ENCODE measurements around the gene CNKSR2.

DNA sequence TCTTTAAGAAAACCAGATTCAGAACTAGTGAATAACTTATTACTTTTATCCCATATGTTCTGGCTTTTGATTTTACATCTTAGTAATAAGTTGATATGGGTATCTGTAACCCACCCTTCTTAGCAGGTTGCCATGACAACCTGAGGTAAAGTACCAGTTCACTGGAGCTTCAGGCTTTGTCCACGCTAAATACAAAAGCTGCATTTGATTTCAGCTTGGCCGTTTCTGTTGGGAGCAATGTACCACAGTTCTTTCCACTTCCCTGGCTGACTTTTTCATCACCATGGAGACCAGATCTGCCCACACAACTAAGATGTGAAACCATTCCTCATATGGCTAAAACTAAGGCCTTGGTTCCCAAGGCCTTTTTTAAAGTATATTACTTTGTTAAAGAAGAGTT, 257.8 kb downstream of the CNKSR2 start:
- TF ChIP-seq, protein P1, sequence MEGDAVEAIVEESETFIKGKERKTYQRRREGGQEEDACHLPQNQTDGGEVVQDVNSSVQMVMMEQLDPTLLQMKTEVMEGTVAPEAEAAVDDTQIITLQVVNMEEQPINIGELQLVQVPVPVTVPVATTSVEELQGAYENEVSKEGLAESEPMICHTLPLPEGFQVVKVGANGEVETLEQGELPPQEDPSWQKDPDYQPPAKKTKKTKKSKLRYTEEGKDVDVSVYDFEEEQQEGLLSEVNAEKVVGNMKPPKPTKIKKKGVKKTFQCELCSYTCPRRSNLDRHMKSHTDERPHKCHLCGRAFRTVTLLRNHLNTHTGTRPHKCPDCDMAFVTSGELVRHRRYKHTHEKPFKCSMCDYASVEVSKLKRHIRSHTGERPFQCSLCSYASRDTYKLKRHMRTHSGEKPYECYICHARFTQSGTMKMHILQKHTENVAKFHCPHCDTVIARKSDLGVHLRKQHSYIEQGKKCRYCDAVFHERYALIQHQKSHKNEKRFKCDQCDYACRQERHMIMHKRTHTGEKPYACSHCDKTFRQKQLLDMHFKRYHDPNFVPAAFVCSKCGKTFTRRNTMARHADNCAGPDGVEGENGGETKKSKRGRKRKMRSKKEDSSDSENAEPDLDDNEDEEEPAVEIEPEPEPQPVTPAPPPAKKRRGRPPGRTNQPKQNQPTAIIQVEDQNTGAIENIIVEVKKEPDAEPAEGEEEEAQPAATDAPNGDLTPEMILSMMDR (conservative IDR thresholded peaks at IDR 0.05) = no peak
- TF ChIP-seq EZH2 (IDR thresholded peaks at IDR 0.05; ENCODE audit: low read depth) = no peak
